OCI-LY7 (cell line): ENCODE results near the gene PAX7. TPM values are rescaled to one million over a fixed set of nuclear protein-coding genes. Genes with fewer than 3 reads are reported as not detected.

Experiments used
- BruUV-seq: library from RNA; stranded (reverse); fragments of 400-500 nt; replicated peaks from 2 replicates; lab custom pipeline; 2021; lab: Mats Ljungman, UMichigan
- CTCF ChIA-PET: fragments of 300-600 bp; sonication (Branson Sonifier 250); formaldehyde crosslinking; loops from one replicate; lab custom pipeline; 2022; ENCODE audit warnings: antibody characterized with exemption; ENCODE audit not compliant: unreplicated experiment; lab: Charles Lee
- POLR2A ChIA-PET: fragments of 300-600 bp; sonication (Branson Sonifier 250); formaldehyde crosslinking; loops from one replicate; lab custom pipeline; 2022; ENCODE audit warnings: antibody characterized with exemption; lab: Charles Lee
- DNase-seq: peaks from one replicate; pipeline ENCODE4 v3.0.0-alpha.2; 2015; ENCODE audit warnings: low spot score
- H2AFZ ChIP-seq: fragments of 200-600 bp; sonication (generic), shearing (Covaris generic); 2 replicates; pipeline ENCODE4 v1.6.1; 2014; ENCODE audit warnings: mild to moderate bottlenecking, antibody characterized with exemption, low read length, moderate library complexity
- H3K27ac ChIP-seq: fragments of 200-600 bp; sonication (generic); 2 replicates; pipeline ENCODE4 v1.5.1; 2014; ENCODE audit warnings: mixed run types, low read depth, mild to moderate bottlenecking, moderate library complexity, low read length, inconsistent platforms; ENCODE audit not compliant: poor library complexity, severe bottlenecking
- H3K36me3 ChIP-seq: fragments of 200-600 bp; sonication (generic); 2 replicates; pipeline ENCODE4 v1.6.1; 2014; ENCODE audit warnings: mild to moderate bottlenecking, antibody characterized with exemption, low read length, moderate library complexity, mixed read lengths; ENCODE audit not compliant: insufficient read depth
- H3K4me1 ChIP-seq: fragments of 200-600 bp; sonication (generic); 2 replicates; pipeline ENCODE4 v1.5.1; 2014; ENCODE audit warnings: mild to moderate bottlenecking, low read length; ENCODE audit not compliant: insufficient read depth, poor library complexity, severe bottlenecking
- H3K4me2 ChIP-seq: fragments of 200-600 bp; sonication (generic); 2 replicates; pipeline ENCODE4 v1.6.1; 2014; ENCODE audit warnings: mild to moderate bottlenecking, low read length
- H3K4me3 ChIP-seq: fragments of 200-600 bp; sonication (generic); 2 replicates; pipeline ENCODE4 v1.5.1; 2014; ENCODE audit warnings: mild to moderate bottlenecking, low read depth, low read length; ENCODE audit not compliant: poor library complexity, severe bottlenecking
- H3K79me2 ChIP-seq: fragments of 200-600 bp; sonication (generic); 2 replicates; pipeline ENCODE4 v1.6.1; 2016; ENCODE audit warnings: low read depth, mild to moderate bottlenecking, low read length, moderate library complexity, mixed read lengths; ENCODE audit not compliant: insufficient read depth
- H3K9me2 ChIP-seq: fragments of 200-600 bp; sonication (generic); 2 replicates; pipeline ENCODE4 v1.6.1; 2016; ENCODE audit warnings: mild to moderate bottlenecking, low read length, mixed read lengths; ENCODE audit not compliant: insufficient read depth
- H3K9me3 ChIP-seq: fragments of 200-600 bp; sonication (generic); 2 replicates; pipeline ENCODE4 v1.6.1; 2014; ENCODE audit warnings: mild to moderate bottlenecking, mixed run types, low read length, mixed read lengths
- H4K20me1 ChIP-seq: fragments of 200-600 bp; sonication (generic); 2 replicates; pipeline ENCODE4 v1.6.1; 2014; ENCODE audit warnings: mild to moderate bottlenecking, antibody characterized with exemption, low read length, moderate library complexity, mixed read lengths; ENCODE audit not compliant: insufficient read depth
- EZH2phosphoT487 ChIP-seq: fragments of 200-600 bp; sonication (generic); IDR thresholded peaks from 2 replicates; pipeline ENCODE4 v1.6.1; 2018; ENCODE audit warnings: low read depth, borderline replicate concordance, mild to moderate bottlenecking, mixed run types, antibody characterized with exemption, low read length, moderate library complexity, mixed read lengths
- intact Hi-C: fragments of 100-400 bp; cut with micrococcal nuclease; formaldehyde crosslinking; loops from one replicate; pipeline ENCODE4 v1.10.0; 2022; ENCODE audit not compliant: unreplicated experiment
- total RNA-seq, 2 experiments: library from RNA; depleted of rRNA in 1 of 2; stranded (reverse); fragments of >200 nt in 1 of 2; shearing (Covaris generic) in 1 of 2; gene quantifications; 2 replicates each; pipeline ENCODE4 v1.2.3, GENCODE V29; 2014 to 2022
- TF ChIP-seq, protein P1 (sequence below): fragments of 200-600 bp; sonication (generic); conservative IDR thresholded peaks from 2 replicates; pipeline ENCODE4 v1.5.1; 2014; ENCODE audit warnings: mild to moderate bottlenecking, antibody characterized with exemption, low read length, moderate library complexity, mixed read lengths

Gene PAX7
- total RNA-seq, 2 experiments from 2014 or later = not detected

DNA sequence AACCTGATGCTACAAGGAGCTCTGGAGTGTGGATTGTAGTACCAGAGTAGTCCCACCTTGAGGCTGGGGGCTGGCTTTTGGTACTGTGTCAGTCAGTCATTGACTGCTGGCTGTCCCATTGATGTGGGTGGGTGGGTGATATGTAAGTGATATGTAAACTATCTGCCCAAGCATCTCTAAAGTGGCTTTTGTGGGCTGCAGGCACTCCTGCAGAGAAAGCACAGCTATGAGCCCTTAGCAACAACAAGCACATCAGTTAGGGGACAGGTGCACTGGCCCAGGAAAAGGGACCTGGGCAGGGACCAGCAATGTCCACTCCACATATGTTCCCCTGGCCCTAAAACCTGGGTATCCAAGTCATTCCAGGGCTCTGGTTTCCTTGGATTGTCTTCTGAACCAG is 118.9 kb downstream of the PAX7 start:
- CTCF ChIA-PET = no interaction called here

DNA sequence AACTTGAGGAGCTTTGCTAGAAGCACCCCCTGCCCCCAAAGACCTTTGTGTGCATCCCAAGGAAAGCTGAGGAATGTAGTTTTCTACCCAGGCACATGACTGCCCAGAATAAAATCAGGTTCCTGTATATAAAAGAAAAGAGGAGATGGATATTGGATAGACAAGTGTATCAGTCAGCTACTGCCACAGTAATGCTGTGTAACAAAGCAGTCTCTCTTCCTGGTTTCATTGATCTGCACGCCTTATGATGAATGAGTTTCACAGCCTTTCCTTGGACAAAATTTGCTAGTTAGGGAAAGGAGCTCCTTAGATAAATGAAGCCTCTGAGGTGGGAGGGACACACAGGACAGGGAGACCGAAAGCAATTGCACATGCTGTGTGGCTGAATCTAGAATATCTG is 120.0 kb downstream of the PAX7 start:
- intact Hi-C loops = no loop called here
- Histone ChIP-seq H3K9me3 (no peaks in the 10 kb centered on the region), H3K36me3 (no peaks in the 10 kb centered on the region), H3K4me1 (no peaks in the 10 kb centered on the region), H2AFZ (no peak overlapping the region), H3K27ac (no peak overlapping the region), H3K4me2 (no peak overlapping the region), H3K9me2 (no peaks in the 10 kb centered on the region), H3K79me2 (no peaks in the 10 kb centered on the region), H3K4me3 (no peak overlapping the region), H4K20me1 (no peaks in the 10 kb centered on the region)
- POLR2A ChIA-PET = no interaction called here
- CTCF ChIA-PET = no interaction called here
- TF ChIP-seq, protein P1, sequence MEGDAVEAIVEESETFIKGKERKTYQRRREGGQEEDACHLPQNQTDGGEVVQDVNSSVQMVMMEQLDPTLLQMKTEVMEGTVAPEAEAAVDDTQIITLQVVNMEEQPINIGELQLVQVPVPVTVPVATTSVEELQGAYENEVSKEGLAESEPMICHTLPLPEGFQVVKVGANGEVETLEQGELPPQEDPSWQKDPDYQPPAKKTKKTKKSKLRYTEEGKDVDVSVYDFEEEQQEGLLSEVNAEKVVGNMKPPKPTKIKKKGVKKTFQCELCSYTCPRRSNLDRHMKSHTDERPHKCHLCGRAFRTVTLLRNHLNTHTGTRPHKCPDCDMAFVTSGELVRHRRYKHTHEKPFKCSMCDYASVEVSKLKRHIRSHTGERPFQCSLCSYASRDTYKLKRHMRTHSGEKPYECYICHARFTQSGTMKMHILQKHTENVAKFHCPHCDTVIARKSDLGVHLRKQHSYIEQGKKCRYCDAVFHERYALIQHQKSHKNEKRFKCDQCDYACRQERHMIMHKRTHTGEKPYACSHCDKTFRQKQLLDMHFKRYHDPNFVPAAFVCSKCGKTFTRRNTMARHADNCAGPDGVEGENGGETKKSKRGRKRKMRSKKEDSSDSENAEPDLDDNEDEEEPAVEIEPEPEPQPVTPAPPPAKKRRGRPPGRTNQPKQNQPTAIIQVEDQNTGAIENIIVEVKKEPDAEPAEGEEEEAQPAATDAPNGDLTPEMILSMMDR = no peak
- TF ChIP-seq EZH2phosphoT487 = no peak
- DNase-seq = no peak
- no TSS peak for BruUV-seq

More for the DNA sequence above, 118.9 kb downstream of the PAX7 start:
- no peak overlapping the region for H3K4me2 ChIP-seq
- no peaks in the 10 kb centered on the region for H3K36me3 ChIP-seq
- POLR2A ChIA-PET = no interaction called here
- H3K4me3 ChIP-seq = no peak overlapping the region
- no peaks in the 10 kb centered on the region for H3K4me1 ChIP-seq
- TF ChIP-seq EZH2phosphoT487 = no peak
- TF ChIP-seq, protein P1 = no peak
- no peaks in the 10 kb centered on the region for H3K9me2 ChIP-seq
- H3K27ac ChIP-seq = no peak overlapping the region
- DNase-seq = no peak
- no TSS peak for BruUV-seq
- no peaks in the 10 kb centered on the region for H3K9me3 ChIP-seq
- no peaks in the 10 kb centered on the region for H3K79me2 ChIP-seq
- intact Hi-C loops = no loop called here
- no peaks in the 10 kb centered on the region for H4K20me1 ChIP-seq
- H2AFZ ChIP-seq = no peak overlapping the region

DNA sequence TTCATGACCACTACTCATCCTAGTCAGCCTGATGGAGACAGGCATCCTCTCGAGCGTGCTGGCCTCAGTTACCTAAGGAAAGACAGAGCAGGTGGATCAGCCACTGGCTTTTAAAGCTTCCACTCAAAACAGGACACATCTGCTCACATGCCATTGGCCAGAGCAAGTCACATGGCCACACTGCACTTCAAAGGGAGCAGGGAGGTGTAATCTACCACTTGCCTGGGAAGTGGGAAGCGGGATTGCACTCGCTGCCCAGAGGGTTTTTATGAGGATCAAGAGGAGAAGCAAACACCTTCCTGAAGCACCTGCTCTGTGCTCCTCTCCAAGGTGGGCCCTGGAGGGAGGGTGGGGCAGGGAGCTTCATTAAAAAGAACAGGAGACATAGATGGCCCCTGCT is 120.8 kb downstream of the PAX7 start:
- ChIA-PET POLR2A (no interaction called here), CTCF (no interaction called here)
- no peaks in the 10 kb centered on the region for H3K4me1 ChIP-seq
- no peak overlapping the region for H3K4me3 ChIP-seq
- no peak for TF ChIP-seq EZH2phosphoT487
- TF ChIP-seq, protein P1 = no peak
- H3K27ac ChIP-seq = no peak overlapping the region
- H3K9me3 ChIP-seq = no peaks in the 10 kb centered on the region
- H3K4me2 ChIP-seq = no peak overlapping the region
- no peaks in the 10 kb centered on the region for H3K36me3 ChIP-seq
- no peaks in the 10 kb centered on the region for H3K9me2 ChIP-seq
- BruUV-seq = no TSS peak
- intact Hi-C loops = no loop called here
- no peaks in the 10 kb centered on the region for H3K79me2 ChIP-seq
- no peaks in the 10 kb centered on the region for H4K20me1 ChIP-seq
- H2AFZ ChIP-seq = no peak overlapping the region
- no peak for DNase-seq
